ENCODE results near the gene RALB.

Gene RALB

GRCh38 chr2:120247851-120248250 lies 4.8 kb upstream of the RALB start:
- H3K79me2 ChIP-seq (ENCODE audit: low read length), result no peaks in the 10 kb centered on the region
- no peaks in the 10 kb centered on the region for H4K20me1 ChIP-seq (ENCODE audit: insufficient read depth, low read length)
- H3K4me1 ChIP-seq (ENCODE audit: low read length), result peaks cover 6% of the 10 kb centered on the region
- H3K4me3 ChIP-seq (ENCODE audit: low read length), result no peak overlapping the region
- H3K36me3 ChIP-seq (replicated peaks; ENCODE audit: low read depth, low read length), result no peaks in the 10 kb centered on the region
- no peak overlapping the region for H2AFZ ChIP-seq (ENCODE audit: low read depth, low read length)
- H3K27ac ChIP-seq (ENCODE audit: low read length), result no peak overlapping the region
- no peak overlapping the region for H3K9ac ChIP-seq (ENCODE audit: low read length)
- no peak overlapping the region for H3K4me2 ChIP-seq (ENCODE audit: low read length)
- H3K9me3 ChIP-seq (ENCODE audit: insufficient read depth, low read length), result no peaks in the 10 kb centered on the region
- TF ChIP-seq CTCF (IDR thresholded peaks at IDR 0.05; ENCODE audit: low read depth, low read length) (no peak), EZH2phosphoT487 (IDR thresholded peaks at IDR 0.05; ENCODE audit: low read depth) (no peak)
- H3K27me3 ChIP-seq (ENCODE audit: low read depth, low read length), result peaks cover 48% of the 10 kb centered on the region

GRCh38 chr2:120250640-120251039 lies 2.0 kb upstream of the RALB start:
- H4K20me1 ChIP-seq (ENCODE audit: insufficient read depth, low read length), result no peaks in the 10 kb centered on the region
- H3K4me1 ChIP-seq (ENCODE audit: low read length), result peaks cover 10% of the 10 kb centered on the region
- H3K4me2 ChIP-seq (ENCODE audit: low read length), result no peak overlapping the region
- no peaks in the 10 kb centered on the region for H3K9me3 ChIP-seq (ENCODE audit: insufficient read depth, low read length)
- no peak overlapping the region for H3K9ac ChIP-seq (ENCODE audit: low read length)
- H3K27me3 ChIP-seq (ENCODE audit: low read depth, low read length), result peaks cover 66% of the 10 kb centered on the region
- H3K4me3 ChIP-seq (ENCODE audit: low read length), result no peak overlapping the region
- no peak for TF ChIP-seq EZH2phosphoT487 (IDR thresholded peaks at IDR 0.05; ENCODE audit: low read depth)
- no peak for TF ChIP-seq CTCF (IDR thresholded peaks at IDR 0.05; ENCODE audit: low read depth, low read length)
- no peaks in the 10 kb centered on the region for H3K79me2 ChIP-seq (ENCODE audit: low read length)
- no peaks in the 10 kb centered on the region for H3K36me3 ChIP-seq (replicated peaks; ENCODE audit: low read depth, low read length)
- no peak overlapping the region for H2AFZ ChIP-seq (ENCODE audit: low read depth, low read length)
- no peak overlapping the region for H3K27ac ChIP-seq (ENCODE audit: low read length)

GRCh38 chr2:120251078-120251477 lies 1.6 kb upstream of the RALB start:
- Histone ChIP-seq H3K4me1 (ENCODE audit: low read length) (peaks cover 10% of the 10 kb centered on the region), H3K27me3 (ENCODE audit: low read depth, low read length) (peaks cover 66% of the 10 kb centered on the region)

GRCh38 chr2:120251880-120252224 lies 800 bp upstream of the RALB start:
- Histone ChIP-seq H3K9ac (ENCODE audit: low read length) (peak overlapping the region; percentile 48), H2AFZ (ENCODE audit: low read depth, low read length) (peak overlapping the region; percentile 88), H3K4me2 (ENCODE audit: low read length) (peak overlapping the region; percentile 99), H3K4me3 (ENCODE audit: low read length) (peak overlapping the region; percentile 81), H3K79me2 (ENCODE audit: low read length) (no peaks in the 10 kb centered on the region), H3K9me3 (ENCODE audit: insufficient read depth, low read length) (no peaks in the 10 kb centered on the region), H3K36me3 (replicated peaks; ENCODE audit: low read depth, low read length) (no peaks in the 10 kb centered on the region), H3K27me3 (ENCODE audit: low read depth, low read length) (peaks cover 61% of the 10 kb centered on the region), H3K27ac (ENCODE audit: low read length) (no peak overlapping the region), H4K20me1 (ENCODE audit: insufficient read depth, low read length) (no peaks in the 10 kb centered on the region), H3K4me1 (ENCODE audit: low read length) (peaks cover 10% of the 10 kb centered on the region)
- no peak for TF ChIP-seq EZH2phosphoT487 (IDR thresholded peaks at IDR 0.05; ENCODE audit: low read depth)
- no peak for TF ChIP-seq CTCF (IDR thresholded peaks at IDR 0.05; ENCODE audit: low read depth, low read length)

More at GRCh38 chr2:120251078-120251477, 1.6 kb upstream of the RALB start:
- Histone ChIP-seq H3K9ac (ENCODE audit: low read length) (no peak overlapping the region), H3K79me2 (ENCODE audit: low read length) (no peaks in the 10 kb centered on the region), H3K4me2 (ENCODE audit: low read length) (no peak overlapping the region), H3K27ac (ENCODE audit: low read length) (no peak overlapping the region), H3K4me3 (ENCODE audit: low read length) (no peak overlapping the region), H3K36me3 (replicated peaks; ENCODE audit: low read depth, low read length) (no peaks in the 10 kb centered on the region), H2AFZ (ENCODE audit: low read depth, low read length) (no peak overlapping the region), H3K9me3 (ENCODE audit: insufficient read depth, low read length) (no peaks in the 10 kb centered on the region), H4K20me1 (ENCODE audit: insufficient read depth, low read length) (no peaks in the 10 kb centered on the region)
- no peak for TF ChIP-seq EZH2phosphoT487 (IDR thresholded peaks at IDR 0.05; ENCODE audit: low read depth)
- TF ChIP-seq CTCF (IDR thresholded peaks at IDR 0.05; ENCODE audit: low read depth, low read length), result no peak
